Activated B cell treated with CpG ODN at 0.5 μM for 24 hours (primary cell): ENCODE measurements around the gene EIF5A. TPM values are rescaled to one million over a fixed set of nuclear protein-coding genes. Genes with fewer than 3 reads are reported as not detected.

Experiments used
- ATAC-seq: fragments of 200-7000 bp; cut with Tn5 transposase; one replicate; pipeline ENCODE4 v1.10.0; 2021; ENCODE audit warnings: low read depth, mild to moderate bottlenecking, moderate library complexity
- CTCF ChIA-PET: fragments of 350-600 bp; sonication (Branson Sonifier 250); formaldehyde crosslinking; loops from one replicate; lab custom pipeline; 2021; ENCODE audit warnings: antibody characterized with exemption; lab: Charles Lee
- POLR2A ChIA-PET: fragments of 350-600 bp; sonication (Branson Sonifier 250); formaldehyde crosslinking; loops from one replicate; lab custom pipeline; 2021; ENCODE audit warnings: antibody characterized with exemption; lab: Charles Lee
- DNase-seq: peaks from one replicate; pipeline ENCODE4 v3.0.0; 2022
- H3K27ac Mint-ChIP-seq: one replicate; pipeline ENCODE4 v1.8.0; 2020; ENCODE audit warnings: mixed read lengths
- H3K27me3 Mint-ChIP-seq: one replicate; pipeline ENCODE4 v1.8.0; 2021; ENCODE audit warnings: mixed read lengths
- H3K36me3 Mint-ChIP-seq: one replicate; pipeline ENCODE4 v1.8.0; 2021; ENCODE audit warnings: low read depth, mixed read lengths
- H3K4me1 Mint-ChIP-seq: one replicate; pipeline ENCODE4 v1.8.0; 2021; ENCODE audit warnings: mixed read lengths
- H3K4me3 Mint-ChIP-seq: one replicate; pipeline ENCODE4 v1.8.0; 2020; ENCODE audit warnings: mild to moderate bottlenecking, mixed read lengths
- H3K9me3 Mint-ChIP-seq: one replicate; pipeline ENCODE4 v1.8.0; 2020; ENCODE audit warnings: mixed read lengths
- intact Hi-C: fragments of 100-400 bp; cut with micrococcal nuclease; formaldehyde crosslinking; loops from one replicate; pipeline ENCODE4 v1.15.1; 2024
- total RNA-seq: library from RNA; stranded (reverse); gene quantifications from 2 replicates; pipeline ENCODE4 v1.2.3, GENCODE V29; 2022
- TF ChIP-seq, protein P1 (sequence below): fragments of 200-600 bp; IDR thresholded peaks from one replicate; pipeline ENCODE4 v1.8.0; 2022; ENCODE audit warnings: antibody characterized with exemption, mild to moderate bottlenecking

EIF5A gene
- total RNA-seq, 1 donor from 2014 or later, result 656 TPM

DNA sequence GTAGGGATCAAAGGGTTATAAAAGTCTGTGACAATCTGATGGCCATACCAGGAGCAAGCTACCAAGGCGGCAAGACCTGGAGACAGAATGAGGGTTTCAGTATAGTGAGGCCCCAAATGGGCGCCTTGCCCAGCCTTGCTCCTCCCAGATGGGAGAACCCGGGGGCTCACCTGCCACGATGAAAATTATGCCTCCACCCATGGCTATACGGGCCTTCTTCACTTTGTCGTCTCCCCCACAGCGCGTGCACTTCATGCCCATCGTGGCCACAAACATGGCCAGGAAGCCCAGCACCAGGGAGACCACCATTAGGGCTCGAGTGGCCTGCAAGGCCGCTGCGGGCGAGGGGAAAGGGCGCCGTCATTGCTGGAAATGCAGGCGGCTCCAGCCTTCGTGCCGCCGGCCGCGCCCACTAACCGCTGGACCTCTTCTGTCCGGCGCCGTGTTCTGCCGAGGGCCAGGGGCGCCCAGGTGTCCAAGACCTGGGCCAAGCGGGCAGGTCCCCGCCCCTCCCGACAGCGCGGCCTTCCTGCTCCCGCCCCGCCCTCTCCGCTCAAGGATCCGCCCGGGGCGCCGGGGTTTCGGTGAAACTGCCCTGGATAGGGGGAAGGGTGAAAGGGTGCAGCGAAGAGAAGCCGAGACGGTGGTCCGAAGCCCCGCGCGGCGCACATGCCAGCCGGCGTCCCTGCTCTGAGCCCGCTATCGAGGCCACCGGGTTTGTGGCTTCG lies 46.6 kb upstream of the EIF5A start:
- Mint-ChIP-seq H3K9me3 (no peaks in the 10 kb centered on the region), H3K4me3 (peak overlapping the region; percentile 77), H3K27me3 (peaks cover 11% of the 10 kb centered on the region), H3K36me3 (peaks cover 31% of the 10 kb centered on the region), H3K4me1 (peaks cover 29% of the 10 kb centered on the region), H3K27ac (peak overlapping the region; percentile 76)
- TF ChIP-seq, protein P1, sequence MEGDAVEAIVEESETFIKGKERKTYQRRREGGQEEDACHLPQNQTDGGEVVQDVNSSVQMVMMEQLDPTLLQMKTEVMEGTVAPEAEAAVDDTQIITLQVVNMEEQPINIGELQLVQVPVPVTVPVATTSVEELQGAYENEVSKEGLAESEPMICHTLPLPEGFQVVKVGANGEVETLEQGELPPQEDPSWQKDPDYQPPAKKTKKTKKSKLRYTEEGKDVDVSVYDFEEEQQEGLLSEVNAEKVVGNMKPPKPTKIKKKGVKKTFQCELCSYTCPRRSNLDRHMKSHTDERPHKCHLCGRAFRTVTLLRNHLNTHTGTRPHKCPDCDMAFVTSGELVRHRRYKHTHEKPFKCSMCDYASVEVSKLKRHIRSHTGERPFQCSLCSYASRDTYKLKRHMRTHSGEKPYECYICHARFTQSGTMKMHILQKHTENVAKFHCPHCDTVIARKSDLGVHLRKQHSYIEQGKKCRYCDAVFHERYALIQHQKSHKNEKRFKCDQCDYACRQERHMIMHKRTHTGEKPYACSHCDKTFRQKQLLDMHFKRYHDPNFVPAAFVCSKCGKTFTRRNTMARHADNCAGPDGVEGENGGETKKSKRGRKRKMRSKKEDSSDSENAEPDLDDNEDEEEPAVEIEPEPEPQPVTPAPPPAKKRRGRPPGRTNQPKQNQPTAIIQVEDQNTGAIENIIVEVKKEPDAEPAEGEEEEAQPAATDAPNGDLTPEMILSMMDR, result no peak
- POLR2A ChIA-PET, result interaction anchor here (0.6 to 1.0 kb wide), 3 partner anchors 9 to 111 kb away, joined by 3 to 4 read pairs (median 4); partner anchors contain the start of genes CTDNEP1 and GABARAP
- DNase-seq, result no peak
- CTCF ChIA-PET, result no interaction called here
- peak; percentile 64 for ATAC-seq
- intact Hi-C loops, result loop anchor here (1.0 to 5.0 kb wide), 2 partner anchors 9 to 36 kb away; partner anchors contain the start of gene ELP5

- Mint-ChIP-seq H3K9me3 (no peaks in the 10 kb centered on the region), H3K27me3 (peaks cover 11% of the 10 kb centered on the region), H3K4me3 (peak overlapping the region; percentile 77), H3K27ac (peak overlapping the region; percentile 76), H3K36me3 (peaks cover 23% of the 10 kb centered on the region), H3K4me1 (peaks cover 29% of the 10 kb centered on the region)
- ATAC-seq (peak; percentile 60), DNase-seq (peak; percentile 40)
- TF ChIP-seq, protein P1, result no peak
- POLR2A ChIA-PET, result interaction anchor here (0.6 to 1.0 kb wide), 4 partner anchors 10 to 111 kb away, joined by 3 to 4 read pairs (median 4); partner anchors contain the start of genes CTDNEP1 and GABARAP
- CTCF ChIA-PET, result no interaction called here
- intact Hi-C loops, result loop anchor here (1.0 to 5.0 kb wide), 2 partner anchors 9 to 36 kb away; partner anchors contain the start of gene ELP5
Measured at GRCh38 chr17:7261379-7262191, 45.8 kb upstream of the EIF5A start.

DNA sequence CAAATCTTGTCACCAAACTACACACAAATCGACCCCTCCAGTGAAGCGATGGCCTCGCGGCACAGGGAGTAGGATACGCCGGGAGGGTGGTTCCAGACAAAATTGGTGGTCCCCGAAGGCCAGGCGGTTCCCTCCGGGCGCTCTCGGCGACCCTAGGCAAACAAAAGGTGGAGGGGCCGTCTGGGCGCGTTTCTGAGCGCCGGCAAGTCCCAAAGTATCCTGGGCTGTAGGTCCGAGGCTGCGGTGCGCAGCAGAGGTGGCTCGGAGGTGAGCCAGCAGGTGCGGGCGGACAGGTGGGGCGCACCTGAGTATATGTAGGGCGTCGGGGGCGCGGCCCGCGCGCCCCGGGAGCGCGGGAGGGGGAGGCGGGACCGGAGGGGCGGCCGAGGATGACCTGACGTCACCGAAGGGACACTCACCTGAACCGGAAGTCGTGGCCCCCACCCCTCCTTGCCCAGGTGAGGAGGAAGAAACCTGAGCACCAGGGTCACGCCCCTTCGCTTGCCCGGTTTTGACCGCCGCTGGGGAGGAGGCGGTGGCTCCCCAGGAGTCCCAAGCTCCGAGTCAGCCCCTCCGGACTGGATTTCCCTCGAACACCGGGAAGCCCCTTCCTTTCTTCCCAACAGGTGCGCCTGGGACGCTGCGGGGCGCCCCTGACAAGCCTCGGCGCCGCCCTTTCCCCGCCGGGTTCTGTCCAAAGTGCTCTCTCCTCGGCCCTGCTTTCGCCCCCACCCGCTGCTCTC lies 45.1 kb upstream of the EIF5A start, which contains the start of gene CLDN7:
Gene CLDN7, minus strand, starts transcription at position 287 of the 743 bp plus-strand sequence. CDS start 435 bp downstream, outside the sequence.
- Mint-ChIP-seq H3K4me3 (peak within 1 kb of the TSS; percentile 77), H3K27me3 (peaks cover 15% of the 10 kb centered on the region), H3K9me3 (no peaks in the 10 kb centered on the region), H3K36me3 (peaks cover 16% of the 10 kb centered on the region), H3K4me1 (peaks cover 29% of the 10 kb centered on the region), H3K27ac (peak within 1 kb of the TSS; percentile 76)
- POLR2A ChIA-PET, result interaction anchor here (0.9 to 1.0 kb wide), 2 partner anchors 20 to 43 kb away, joined by 4 read pairs; partner anchors contain the start of gene GABARAP
- TF ChIP-seq, protein P1, result no peak
- intact Hi-C loops, result loop anchor here (5.0 kb wide), 1 partner anchor 35 kb away; no protein-coding TSS in a partner anchor
- DNase-seq (peak; percentile 22), ATAC-seq (no peak)
- CTCF ChIA-PET, result interaction anchor here (1.0 kb wide), 1 partner anchor 42 kb away, joined by 3 read pairs; no protein-coding TSS in a partner anchor

DNA sequence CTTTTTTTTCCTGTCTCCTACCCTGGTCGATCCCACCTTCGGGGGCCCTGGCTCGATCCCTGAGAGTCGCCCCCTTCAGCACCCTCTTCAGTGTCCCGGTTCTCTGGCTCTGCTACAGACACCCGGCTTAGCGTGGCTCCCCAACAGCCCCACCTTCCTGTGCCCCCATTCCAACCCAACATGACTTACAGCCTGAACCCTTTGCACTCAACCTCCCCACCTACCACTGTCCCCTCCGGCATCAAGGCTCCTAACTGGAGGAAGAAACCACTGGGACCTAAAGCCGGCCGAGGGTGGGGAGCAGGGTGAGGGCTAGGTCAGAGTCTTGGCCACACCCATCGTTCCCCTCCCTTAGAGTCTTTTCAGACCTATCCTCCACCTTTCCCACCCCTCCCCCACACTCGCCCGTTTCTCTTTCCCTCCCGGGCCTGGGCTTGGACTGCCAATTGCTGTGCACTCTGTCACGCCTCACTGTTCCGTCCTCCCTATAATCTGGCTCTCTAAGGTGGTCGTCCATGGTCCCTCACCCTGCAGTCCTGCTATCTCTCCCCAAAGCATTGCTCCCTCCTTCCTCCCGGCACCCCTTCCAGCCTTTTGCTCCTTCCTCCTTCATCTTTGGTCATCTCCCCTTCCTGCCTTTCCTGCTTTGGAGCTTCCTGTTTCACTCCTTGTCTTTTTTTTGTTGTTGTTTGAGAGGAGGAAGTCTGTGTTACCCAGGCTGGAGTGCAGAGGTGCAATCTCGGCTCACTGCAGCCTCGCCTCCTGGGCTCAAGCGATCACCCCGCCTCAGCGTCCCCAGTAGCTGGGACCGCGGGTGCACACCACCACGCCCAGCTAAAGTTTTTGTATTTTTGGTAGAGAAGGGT lies 44.3 kb upstream of the EIF5A start:
- DNase-seq, result no peak
- intact Hi-C loops, result loop anchor here (5.0 kb wide), 1 partner anchor 34 kb away; no protein-coding TSS in a partner anchor
- POLR2A ChIA-PET, result interaction anchor here (0.5 to 1.1 kb wide), 2 partner anchors 26 to 31 kb away, joined by 5 read pairs; no protein-coding TSS in a partner anchor
- Mint-ChIP-seq H3K27ac (peak overlapping the region; percentile 30), H3K4me3 (peak overlapping the region; percentile 77), H3K27me3 (peaks cover 15% of the 10 kb centered on the region), H3K36me3 (peaks cover 13% of the 10 kb centered on the region), H3K9me3 (no peaks in the 10 kb centered on the region), H3K4me1 (peaks cover 29% of the 10 kb centered on the region)
- TF ChIP-seq, protein P1, result no peak
- ATAC-seq, result peak; percentile 19
- CTCF ChIA-PET, result interaction anchor here (1.0 kb wide), 2 partner anchors 33 to 42 kb away, joined by 3 read pairs; no protein-coding TSS in a partner anchor
